Measurements from ENCODE around the gene SLC34A1. TPM values are rescaled to one million over a fixed set of nuclear protein-coding genes. Genes with fewer than 3 reads are reported as not detected.

SLC34A1 gene
- total RNA-seq, 4 donors from 2014 or later: 0.12 TPM; not detected in 3

- H3K4me1 ChIP-seq: peaks cover 0 to 70% (median 29%) of the 10 kb centered on the region in 3 donors
- no peaks in the 10 kb centered on the region for H3K9me3 ChIP-seq
- no peaks in the 10 kb centered on the region for H3K36me3 ChIP-seq
- H3K4me3 ChIP-seq: no peak overlapping the region
- no peak for ATAC-seq
- H3K27me3 ChIP-seq: peaks cover under 1% of the 10 kb centered on the region
- 65 to 69% methylated on average over 2 to 5 of the region's 11 CpGs for whole genome bisulfite sequencing, 2 donors (ENCODE audit: low coverage in 1 of 2)
- TF ChIP-seq EP300 (IDR thresholded peaks at IDR 0.05): no peak
- no peak for TF ChIP-seq POLR2A (IDR thresholded peaks at IDR 0.05)
- TF ChIP-seq POLR2AphosphoS5 (IDR thresholded peaks at IDR 0.05): no peak
- no peak for TF ChIP-seq CTCF (IDR thresholded peaks at IDR 0.05)
- H3K27ac ChIP-seq: no peak overlapping the region
Measured at GRCh38 chr5:177364159-177364962, 19.9 kb upstream of the SLC34A1 start.

- no peak for TF ChIP-seq POLR2A (IDR thresholded peaks at IDR 0.05)
- TF ChIP-seq POLR2AphosphoS5 (IDR thresholded peaks at IDR 0.05): no peak
- no peak for TF ChIP-seq EP300 (IDR thresholded peaks at IDR 0.05)
- no peak for TF ChIP-seq CTCF (IDR thresholded peaks at IDR 0.05)
- 22 to 40% methylated on average over 7 of the region's 14 CpGs for WGBS, 2 donors (ENCODE audit: low coverage in 1 of 2)
- no peaks in the 10 kb centered on the region for H3K27me3 ChIP-seq
- no peaks in the 10 kb centered on the region for H3K9me3 ChIP-seq
- H3K4me1 ChIP-seq: peaks cover 0 to 86% (median 29%) of the 10 kb centered on the region in 3 donors
- no peaks in the 10 kb centered on the region for H3K36me3 ChIP-seq
- H3K4me3 ChIP-seq: peak overlapping the region in 1 of 2 donors; percentile 59
- H3K27ac ChIP-seq: peak overlapping the region; percentile 74 to 94 (median 92)
- no peak for ATAC-seq
Measured at GRCh38 chr5:177365845-177366527, 18.2 kb upstream of the SLC34A1 start.

GRCh38 chr5:177366528-177367322 lies 17.5 kb upstream of the SLC34A1 start:
- H3K36me3 ChIP-seq: peaks cover 0 to 1% of the 10 kb centered on the region in 2 donors

GRCh38 chr5:177367323-177367848 lies 16.8 kb upstream of the SLC34A1 start:
- Histone ChIP-seq H3K9me3 (no peaks in the 10 kb centered on the region), H3K36me3 (peaks cover 0 to 8% of the 10 kb centered on the region in 2 donors), H3K4me1 (peaks cover 0 to 95% (median 29%) of the 10 kb centered on the region in 3 donors), H3K27ac (peak overlapping the region in 3 of 4 donors; percentile 91 to 94 (median 92)), H3K27me3 (no peaks in the 10 kb centered on the region), H3K4me3 (peak overlapping the region; percentile 30 to 59)
- WGBS, 2 donors (ENCODE audit: low coverage in 1 of 2): no CpG with 5 or more reads among the region's 46 CpGs
- peak; percentile 36 for ATAC-seq
- TF ChIP-seq POLR2AphosphoS5 (IDR thresholded peaks at IDR 0.05) (no peak), EP300 (IDR thresholded peaks at IDR 0.05) (no peak), POLR2A (IDR thresholded peaks at IDR 0.05) (peak in 1 of 2 donors; percentile 11), CTCF (IDR thresholded peaks at IDR 0.05) (peak in 1 of 4 experiments; percentile 30)

More at GRCh38 chr5:177366528-177367322, 17.5 kb upstream of the SLC34A1 start:
- Histone ChIP-seq H3K4me3 (peak overlapping the region; percentile 30 to 59), H3K4me1 (peaks cover 0 to 94% (median 29%) of the 10 kb centered on the region in 3 donors), H3K27ac (peak overlapping the region; percentile 74 to 94 (median 92)), H3K27me3 (no peaks in the 10 kb centered on the region), H3K9me3 (no peaks in the 10 kb centered on the region)
- ATAC-seq: peak; percentile 92
- 0% methylated on average over 15 of the region's 36 CpGs; no CpG with 5 or more reads in 1 of the 2 donors for WGBS, 2 donors (ENCODE audit: low coverage in 1 of 2)
- TF ChIP-seq POLR2AphosphoS5 (IDR thresholded peaks at IDR 0.05): peak; percentile 24
- TF ChIP-seq POLR2A (IDR thresholded peaks at IDR 0.05): no peak

All from gastroesophageal sphincter (tissue), 4 donors.